Epidermal melanocyte (primary cell): Measurements from ENCODE around the gene GFPT1.
"Not testable (repeated sequence)": the region's sequence is repeated elsewhere in the genome, so short reads cannot be mapped to it uniquely, and the experiment has no call there.

Experiments
- DNase-seq: peaks from one replicate; pipeline ENCODE4 v3.0.0; 2011; ENCODE audit warnings: low spot score; ENCODE audit not compliant: insufficient read length

The GFPT1 gene

GRCh38 chr2:69384618-69385081 lies 2.4 kb downstream of the GFPT1 start:
- DNase-seq, result no peak

GRCh38 chr2:69383176-69383812 lies 3.7 kb downstream of the GFPT1 start:
- DNase-seq, result no peak

GRCh38 chr2:69382547-69382946 lies 4.5 kb downstream of the GFPT1 start:
- no peak for DNase-seq

- DNase-seq, result no peak
Measured at GRCh38 chr2:69381337-69381737, 5.7 kb downstream of the GFPT1 start.

- no peak for DNase-seq
Measured at GRCh38 chr2:69380072-69380917, 6.7 kb downstream of the GFPT1 start.

- DNase-seq, result no peak
Measured at GRCh38 chr2:69376403-69376802, 10.6 kb downstream of the GFPT1 start.

- no peak for DNase-seq
Measured at GRCh38 chr2:69375494-69376353, 11.3 kb downstream of the GFPT1 start.

- DNase-seq, result no peak
Measured at GRCh38 chr2:69372767-69373166, 14.3 kb downstream of the GFPT1 start.

- no peak for DNase-seq
Measured at GRCh38 chr2:69369802-69370201, 17.2 kb downstream of the GFPT1 start.

- no peak for DNase-seq
Measured at GRCh38 chr2:69368588-69368987, 18.4 kb downstream of the GFPT1 start.

GRCh38 chr2:69359371-69359770 lies 27.7 kb downstream of the GFPT1 start:
- DNase-seq, result no peak

GRCh38 chr2:69358914-69359313 lies 28.1 kb downstream of the GFPT1 start:
- DNase-seq, result no peak

- no peak for DNase-seq
Measured at GRCh38 chr2:69356471-69356870, 30.6 kb downstream of the GFPT1 start.

- not testable (repeated sequence) for DNase-seq
Measured at GRCh38 chr2:69354976-69355375, 32.1 kb downstream of the GFPT1 start.

GRCh38 chr2:69353360-69353759 lies 33.7 kb downstream of the GFPT1 start:
- DNase-seq, result no peak

- no peak for DNase-seq
Measured at GRCh38 chr2:69348781-69349180, 38.2 kb downstream of the GFPT1 start.

- no peak for DNase-seq
Measured at GRCh38 chr2:69345434-69345833, 41.6 kb downstream of the GFPT1 start.

- DNase-seq, result no peak
Measured at GRCh38 chr2:69344305-69344704, 42.7 kb downstream of the GFPT1 start.

- no peak for DNase-seq
Measured at GRCh38 chr2:69340101-69340775, 46.8 kb downstream of the GFPT1 start.

GRCh38 chr2:69335311-69335710 lies 51.7 kb downstream of the GFPT1 start:
- no peak for DNase-seq

- no peak for DNase-seq
Measured at GRCh38 chr2:69333352-69333751, 53.7 kb downstream of the GFPT1 start.
